Esophagus squamous epithelium (tissue), 4 donors: ENCODE results near the gene SOCS2.

Source experiments
- POLR2A ChIP-seq, 4 donors: fragments of 450-650 bp; IDR thresholded peaks; one replicate each; pipeline ENCODE4 v1.6.1; 2017; ENCODE audit warnings: antibody characterized with exemption in 4 of 4, mild to moderate bottlenecking in 4 of 4, moderate library complexity in 3 of 4
- TF ChIP-seq, protein P1 (sequence below), 6 experiments: fragments of 450-650 bp in 4 of 6; fragments of 200-600 bp in 2 of 6; sonication (generic) in 2 of 6; IDR thresholded peaks; one replicate each; pipeline ENCODE4 v1.5.1; 2016 to 2019; ENCODE audit warnings: antibody characterized with exemption in 6 of 6, mild to moderate bottlenecking in 4 of 6, moderate library complexity in 4 of 6

DNA sequence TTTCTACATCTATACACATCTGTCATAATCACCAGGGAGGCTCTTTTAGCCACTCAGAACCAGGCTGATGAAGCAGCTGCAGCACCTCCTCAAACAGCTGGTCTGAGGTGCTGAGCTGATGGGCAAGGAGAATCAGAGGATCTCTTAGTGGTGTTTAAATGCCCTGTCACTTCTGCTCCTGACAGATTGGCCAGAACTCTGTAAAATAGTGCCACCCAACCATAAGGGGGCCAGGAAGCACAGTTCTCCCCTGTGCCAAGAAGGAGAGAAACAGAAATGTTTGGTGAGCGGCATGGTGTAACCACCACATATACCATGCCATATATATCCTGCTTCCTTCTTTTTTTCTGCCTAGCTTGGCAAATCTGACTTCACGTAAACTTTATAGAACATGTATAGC lies 12.8 kb downstream of the SOCS2 start:
- TF ChIP-seq, protein P1, sequence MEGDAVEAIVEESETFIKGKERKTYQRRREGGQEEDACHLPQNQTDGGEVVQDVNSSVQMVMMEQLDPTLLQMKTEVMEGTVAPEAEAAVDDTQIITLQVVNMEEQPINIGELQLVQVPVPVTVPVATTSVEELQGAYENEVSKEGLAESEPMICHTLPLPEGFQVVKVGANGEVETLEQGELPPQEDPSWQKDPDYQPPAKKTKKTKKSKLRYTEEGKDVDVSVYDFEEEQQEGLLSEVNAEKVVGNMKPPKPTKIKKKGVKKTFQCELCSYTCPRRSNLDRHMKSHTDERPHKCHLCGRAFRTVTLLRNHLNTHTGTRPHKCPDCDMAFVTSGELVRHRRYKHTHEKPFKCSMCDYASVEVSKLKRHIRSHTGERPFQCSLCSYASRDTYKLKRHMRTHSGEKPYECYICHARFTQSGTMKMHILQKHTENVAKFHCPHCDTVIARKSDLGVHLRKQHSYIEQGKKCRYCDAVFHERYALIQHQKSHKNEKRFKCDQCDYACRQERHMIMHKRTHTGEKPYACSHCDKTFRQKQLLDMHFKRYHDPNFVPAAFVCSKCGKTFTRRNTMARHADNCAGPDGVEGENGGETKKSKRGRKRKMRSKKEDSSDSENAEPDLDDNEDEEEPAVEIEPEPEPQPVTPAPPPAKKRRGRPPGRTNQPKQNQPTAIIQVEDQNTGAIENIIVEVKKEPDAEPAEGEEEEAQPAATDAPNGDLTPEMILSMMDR (IDR thresholded peaks at IDR 0.05) = no peak
- no peak for TF ChIP-seq POLR2A (IDR thresholded peaks at IDR 0.05)
